Hindlimb muscle (tissue), 1 donor: Measurements from ENCODE around the gene ZNF784. TPM values are rescaled to one million over a fixed set of nuclear protein-coding genes. Genes with fewer than 3 reads are reported as not detected.
"Not testable (repeated sequence)": the region's sequence is repeated elsewhere in the genome, so short reads cannot be mapped to it uniquely, and the experiment has no call there.

ENCODE experiments used
- DNase-seq: peaks from one replicate; pipeline ENCODE4 v3.0.0-alpha.2; 2013
- polyA plus RNA-seq: library from polyadenylated mRNA; unstranded; fragments of 120-200 nt; gene quantifications from one replicate; pipeline ENCODE4 v1.2.1, GENCODE V29; 2013; ENCODE audit not compliant: insufficient read length

ZNF784 gene
- polyA plus RNA-seq, 1 donor, result 9.3 TPM

GRCh38 chr19:55602104-55603001 is 22.0 kb downstream of the ZNF784 start:
- no peak for DNase-seq

GRCh38 chr19:55601084-55601483 is 23.3 kb downstream of the ZNF784 start:
- DNase-seq, result no peak

GRCh38 chr19:55600662-55601028 is 23.7 kb downstream of the ZNF784 start:
- no peak for DNase-seq

GRCh38 chr19:55599842-55600661 is 24.3 kb downstream of the ZNF784 start, which contains the start of gene ZNF524:
Gene ZNF524, plus strand, starts transcription at chr19:55600288. Its CDS starts 1,825 bp downstream, at chr19:55602113.
- peak; percentile 95 for DNase-seq

- peak; percentile 99 for DNase-seq
These were observed 24.9 kb downstream of the ZNF784 start, which contains the start of gene FIZ1 for GRCh38 chr19:55599468-55599841. Gene FIZ1, minus strand, starts transcription at chr19:55599517. Its CDS starts 1,652 bp downstream, at chr19:55597865.

GRCh38 chr19:55598719-55599467 is 25.5 kb downstream of the ZNF784 start:
- peak; percentile 87 for DNase-seq

- DNase-seq, result no peak
These were observed 26.3 kb downstream of the ZNF784 start for GRCh38 chr19:55598034-55598433.

GRCh38 chr19:55597501-55597921 is 26.9 kb downstream of the ZNF784 start:
- DNase-seq, result no peak

- DNase-seq, result no peak
These were observed 28.1 kb downstream of the ZNF784 start for GRCh38 chr19:55596304-55596703.

- no peak for DNase-seq
These were observed 29.3 kb downstream of the ZNF784 start for GRCh38 chr19:55594996-55595545.

- no peak for DNase-seq
These were observed 31.1 kb downstream of the ZNF784 start for GRCh38 chr19:55593096-55593772.

- DNase-seq, result no peak
These were observed 31.8 kb downstream of the ZNF784 start for GRCh38 chr19:55592391-55593090.

- DNase-seq, result no peak
These were observed 32.8 kb downstream of the ZNF784 start for GRCh38 chr19:55591555-55591954.

- DNase-seq, result no peak
These were observed 33.7 kb downstream of the ZNF784 start for GRCh38 chr19:55590617-55591016.

- no peak for DNase-seq
These were observed 34.3 kb downstream of the ZNF784 start for GRCh38 chr19:55590109-55590508.

- DNase-seq, result no peak
These were observed 35.6 kb downstream of the ZNF784 start for GRCh38 chr19:55588738-55589137.

GRCh38 chr19:55586976-55587668 is 37.2 kb downstream of the ZNF784 start:
- peak; percentile 89 for DNase-seq

GRCh38 chr19:55585658-55586339 is 38.6 kb downstream of the ZNF784 start:
- DNase-seq, result peak; percentile 86

GRCh38 chr19:55584871-55585270 is 39.5 kb downstream of the ZNF784 start:
- DNase-seq, result no peak

- DNase-seq, result not testable (repeated sequence)
These were observed 40.5 kb downstream of the ZNF784 start for GRCh38 chr19:55583897-55584296.
